Skeletal muscle cell (primary cell): ENCODE measurements around the gene NPW.

Experiments used
- DNase-seq: peaks from one replicate; pipeline ENCODE4 v3.0.0-alpha.2; 2010; ENCODE audit warnings: low read depth
- H3K4me3 ChIP-seq: 2 replicates; pipeline ENCODE4 v1.5.1; 2011; ENCODE audit warnings: low read depth, mild to moderate bottlenecking, control low read depth, low read length, moderate library complexity

Gene NPW

GRCh38 chr16:2062801-2063200 is 43.2 kb downstream of the NPW start:
- DNase-seq = no peak
- H3K4me3 ChIP-seq = no peak overlapping the region

GRCh38 chr16:2063861-2064260 is 44.3 kb downstream of the NPW start:
- H3K4me3 ChIP-seq = no peak overlapping the region
- DNase-seq = no peak

- H3K4me3 ChIP-seq = no peak overlapping the region
- DNase-seq = no peak
Measured at GRCh38 chr16:2064368-2064945, 44.9 kb downstream of the NPW start.

DNA sequence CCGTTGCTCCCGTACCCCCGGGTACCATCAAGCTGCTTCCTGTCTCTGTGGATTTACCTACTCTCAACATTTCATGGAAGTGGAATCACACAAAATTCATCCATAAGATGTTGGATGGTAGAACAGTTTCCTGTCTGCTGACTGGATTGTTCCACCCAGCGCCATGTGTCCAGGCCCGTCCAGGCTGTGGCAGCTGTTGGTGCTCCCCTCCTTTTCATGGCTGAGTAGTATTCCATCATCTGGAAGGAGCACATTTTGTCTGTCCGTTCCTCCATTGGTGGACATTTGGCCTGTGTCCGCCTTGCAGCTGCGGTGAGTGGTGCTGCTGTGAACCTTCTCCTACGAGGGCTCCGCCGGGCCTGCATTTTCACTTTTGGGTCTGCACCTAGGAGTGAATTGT is 46.6 kb downstream of the NPW start:
- H3K4me3 ChIP-seq = no peak overlapping the region
- DNase-seq = no peak
